DND-41 (cell line): ENCODE data around the gene MTURN.

Experiments used
- ATAC-seq: fragments of 200-7000 bp; cut with Tn5 transposase; 3 replicates; pipeline ENCODE4 v1.9.1; 2021; ENCODE audit warnings: low read depth; ENCODE audit not compliant: insufficient read depth
- DNase-seq: peaks from one replicate; pipeline ENCODE4 v3.0.0-alpha.2; 2020
- H2AFZ ChIP-seq: 2 replicates; pipeline ENCODE4 v1.6.0; 2012; ENCODE audit warnings: low read depth, low read length
- H3K27ac ChIP-seq: 2 replicates; pipeline ENCODE4 v1.5.1; 2012; ENCODE audit warnings: low read length, inconsistent platforms
- H3K27me3 ChIP-seq: fragments of 200-600 bp; sonication (generic); 2 replicates; pipeline ENCODE4 v1.6.0; 2012; ENCODE audit warnings: low read length, mild to moderate bottlenecking, inconsistent platforms; ENCODE audit not compliant: insufficient read depth, poor library complexity
- H3K36me3 ChIP-seq: 2 replicates; pipeline ENCODE4 v1.5.1; 2012; ENCODE audit warnings: low read length, inconsistent platforms; ENCODE audit not compliant: insufficient read depth
- H3K4me1 ChIP-seq: 2 replicates; pipeline ENCODE4 v1.5.1; 2012; ENCODE audit warnings: mild to moderate bottlenecking, low read length; ENCODE audit not compliant: insufficient read depth
- H3K4me2 ChIP-seq: 2 replicates; pipeline ENCODE4 v1.6.0; 2012; ENCODE audit warnings: mild to moderate bottlenecking, moderate library complexity, low read length, inconsistent platforms; ENCODE audit not compliant: insufficient read depth
- H3K4me3 ChIP-seq, 2 experiments: fragments of 200-600 bp in 1 of 2; shearing (Covaris generic) in 1 of 2; 2 replicates each; pipeline ENCODE4 v1.5.1; 2012 to 2016; ENCODE audit warnings: inconsistent platforms in 2 of 2, low read length in 2 of 2, mild to moderate bottlenecking in 2 of 2, low read depth in 1 of 2, moderate library complexity in 1 of 2
- H3K79me2 ChIP-seq: 2 replicates; pipeline ENCODE4 v1.6.0; 2012; ENCODE audit warnings: low read length, inconsistent platforms; ENCODE audit not compliant: insufficient read depth
- H3K9ac ChIP-seq: 2 replicates; pipeline ENCODE4 v1.6.0; 2012; ENCODE audit warnings: low read depth, mild to moderate bottlenecking, inconsistent platforms, low read length, moderate library complexity
- H3K9me3 ChIP-seq: 2 replicates; pipeline ENCODE4 v1.5.1; 2012; ENCODE audit warnings: low read length, moderate library complexity, mild to moderate bottlenecking, inconsistent platforms; ENCODE audit not compliant: insufficient read depth, severe bottlenecking
- H4K20me1 ChIP-seq: 2 replicates; pipeline ENCODE4 v1.6.0; 2012; ENCODE audit warnings: low read length; ENCODE audit not compliant: insufficient read depth
- CTCF ChIP-seq: IDR thresholded peaks from 2 replicates; pipeline ENCODE4 v1.5.1; 2012; ENCODE audit warnings: borderline replicate concordance, low read length, moderate library complexity, mild to moderate bottlenecking; ENCODE audit not compliant: poor library complexity, severe bottlenecking; ENCODE audit errors: extremely low read depth
- EZH2 ChIP-seq: IDR thresholded peaks from 3 replicates; pipeline ENCODE4 v1.6.1; 2012; ENCODE audit warnings: borderline replicate concordance, low read depth, mild to moderate bottlenecking, moderate library complexity, low read length, inconsistent platforms; ENCODE audit not compliant: severe bottlenecking

Gene MTURN

GRCh38 chr7:30088362-30088761, 46.4 kb upstream of the MTURN start:
- Histone ChIP-seq H2AFZ (no peak overlapping the region), H4K20me1 (no peaks in the 10 kb centered on the region), H3K36me3 (peaks cover 7% of the 10 kb centered on the region; the same call in 1 of the 2 replicates), H3K79me2 (no peaks in the 10 kb centered on the region), H3K27me3 (no peaks in the 10 kb centered on the region), H3K9ac (no peak overlapping the region), H3K27ac (no peak overlapping the region), H3K9me3 (no peaks in the 10 kb centered on the region), H3K4me2 (no peak overlapping the region), H3K4me1 (no peaks in the 10 kb centered on the region), H3K4me3 (no peak overlapping the region)
- DNase-seq (no peak), ATAC-seq (no peak)
- TF ChIP-seq EZH2: no peak
- no peak for TF ChIP-seq CTCF

- Histone ChIP-seq H3K79me2 (no peaks in the 10 kb centered on the region), H3K27ac (no peak overlapping the region)
Observed at GRCh38 chr7:30090111-30090510, 44.7 kb upstream of the MTURN start.

GRCh38 chr7:30091491-30091912, 43.3 kb upstream of the MTURN start:
- no peak overlapping the region for H3K4me3 ChIP-seq
- no peaks in the 10 kb centered on the region for H3K27me3 ChIP-seq
- no peak overlapping the region for H3K4me2 ChIP-seq
- H2AFZ ChIP-seq: no peak overlapping the region
- H3K4me1 ChIP-seq: no peaks in the 10 kb centered on the region
- no peak overlapping the region for H3K27ac ChIP-seq
- H4K20me1 ChIP-seq: no peaks in the 10 kb centered on the region
- no peaks in the 10 kb centered on the region for H3K9me3 ChIP-seq
- no peak for ATAC-seq
- H3K79me2 ChIP-seq: no peaks in the 10 kb centered on the region
- TF ChIP-seq EZH2 (no peak), CTCF (no peak)
- no peaks in the 10 kb centered on the region for H3K36me3 ChIP-seq
- no peak for DNase-seq
- H3K9ac ChIP-seq: no peak overlapping the region

More at GRCh38 chr7:30090111-30090510, 44.7 kb upstream of the MTURN start:
- ATAC-seq (no peak), DNase-seq (no peak)
- Histone ChIP-seq H3K9ac (no peak overlapping the region), H4K20me1 (no peaks in the 10 kb centered on the region), H3K9me3 (no peaks in the 10 kb centered on the region), H2AFZ (no peak overlapping the region), H3K27me3 (no peaks in the 10 kb centered on the region), H3K4me1 (no peaks in the 10 kb centered on the region), H3K36me3 (peaks cover 7% of the 10 kb centered on the region; the same call in 1 of the 2 replicates), H3K4me3 (no peak overlapping the region), H3K4me2 (no peak overlapping the region)
- TF ChIP-seq CTCF: no peak
- TF ChIP-seq EZH2: no peak

GRCh38 chr7:30091987-30092386, 42.8 kb upstream of the MTURN start:
- H3K36me3 ChIP-seq: no peaks in the 10 kb centered on the region
- no peak overlapping the region for H3K27ac ChIP-seq
- H3K79me2 ChIP-seq: no peaks in the 10 kb centered on the region
- ATAC-seq (no peak), DNase-seq (no peak)
- no peak overlapping the region for H2AFZ ChIP-seq
- no peaks in the 10 kb centered on the region for H4K20me1 ChIP-seq
- no peaks in the 10 kb centered on the region for H3K9me3 ChIP-seq
- H3K4me3 ChIP-seq: no peak overlapping the region
- no peak for TF ChIP-seq EZH2
- TF ChIP-seq CTCF: no peak
- H3K4me2 ChIP-seq: no peak overlapping the region
- H3K4me1 ChIP-seq: no peaks in the 10 kb centered on the region
- H3K27me3 ChIP-seq: no peaks in the 10 kb centered on the region
- H3K9ac ChIP-seq: no peak overlapping the region
